UCSD-AML1 (cell line): ENCODE data around the gene GTF2F2.

Experiments used
- DNase-seq: peaks from one replicate; lab custom pipeline; 2025; ENCODE audit not compliant: unreplicated experiment; lab: John Stamatoyannopoulos, UW

The GTF2F2 gene

GRCh38 chr13:45120967-45121831 is 889 bp downstream of the GTF2F2 start:
- no peak for DNase-seq

- DNase-seq: no peak
Measured at GRCh38 chr13:45122941-45123340, 2.6 kb downstream of the GTF2F2 start.

GRCh38 chr13:45132369-45133064 is 12.2 kb downstream of the GTF2F2 start:
- no peak for DNase-seq

GRCh38 chr13:45133396-45134118 is 13.2 kb downstream of the GTF2F2 start:
- no peak for DNase-seq

GRCh38 chr13:45136741-45137504 is 16.6 kb downstream of the GTF2F2 start:
- no peak for DNase-seq

GRCh38 chr13:45137526-45137925 is 17.2 kb downstream of the GTF2F2 start:
- no peak for DNase-seq

- no peak for DNase-seq
Measured at GRCh38 chr13:45138282-45138681, 18.0 kb downstream of the GTF2F2 start.

- no peak for DNase-seq
Measured at GRCh38 chr13:45141369-45141768, 21.1 kb downstream of the GTF2F2 start.

GRCh38 chr13:45142440-45143345 is 22.4 kb downstream of the GTF2F2 start:
- no peak for DNase-seq

- no peak for DNase-seq
Measured at GRCh38 chr13:45143346-45143751, 23.0 kb downstream of the GTF2F2 start.

- no peak for DNase-seq
Measured at GRCh38 chr13:45149964-45150363, 29.7 kb downstream of the GTF2F2 start.

GRCh38 chr13:45156565-45157361 is 36.5 kb downstream of the GTF2F2 start:
- no peak for DNase-seq

- DNase-seq: no peak
Measured at GRCh38 chr13:45162194-45162593, 41.9 kb downstream of the GTF2F2 start.

- DNase-seq: no peak
Measured at GRCh38 chr13:45162821-45163220, 42.5 kb downstream of the GTF2F2 start.

- no peak for DNase-seq
Measured at GRCh38 chr13:45166858-45167257, 46.5 kb downstream of the GTF2F2 start.

GRCh38 chr13:45167611-45168554 is 47.6 kb downstream of the GTF2F2 start:
- no peak for DNase-seq

- DNase-seq: no peak
Measured at GRCh38 chr13:45168555-45168930, 48.2 kb downstream of the GTF2F2 start.

GRCh38 chr13:45174478-45174877 is 54.2 kb downstream of the GTF2F2 start:
- DNase-seq: no peak
